ENCODE results near the gene CDCA5.

Gene CDCA5

DNA sequence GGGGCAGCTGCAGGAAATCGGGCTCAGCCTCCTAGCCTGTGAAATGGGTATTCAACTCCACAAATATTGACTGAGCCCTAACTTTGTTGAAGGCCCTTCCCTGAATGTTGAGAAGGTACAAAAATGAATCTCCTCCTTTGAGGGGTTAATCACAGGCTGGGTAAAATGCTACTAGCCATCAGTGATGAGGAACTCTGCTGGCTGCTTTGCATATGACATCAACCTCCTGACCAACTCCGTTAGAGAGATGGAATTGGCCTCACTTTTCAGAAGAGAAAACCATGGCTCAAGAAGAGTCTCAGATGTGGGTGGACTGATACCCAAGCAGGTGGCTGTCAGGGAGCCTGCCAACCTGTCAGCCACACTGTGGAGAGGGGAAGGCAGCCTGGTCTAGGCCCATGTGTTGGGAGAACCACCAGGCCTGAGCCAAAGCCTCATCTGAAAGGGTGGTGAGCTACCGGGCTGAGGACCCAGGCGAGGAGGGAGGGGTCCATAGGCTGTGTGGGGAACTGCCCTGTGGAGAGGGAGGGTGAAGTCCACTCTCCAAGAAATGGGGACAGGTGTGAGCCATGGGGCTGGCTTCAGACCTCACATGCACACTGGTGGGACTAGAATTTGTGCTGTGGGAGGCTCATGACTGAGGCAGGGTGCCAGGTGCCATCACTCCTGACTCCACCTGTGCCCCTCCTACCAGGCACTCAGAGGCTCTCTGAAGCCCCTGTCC is 11.8 kb downstream of the CDCA5 start:
- DNase-seq (ENCODE audit: low spot score): no peak

DNA sequence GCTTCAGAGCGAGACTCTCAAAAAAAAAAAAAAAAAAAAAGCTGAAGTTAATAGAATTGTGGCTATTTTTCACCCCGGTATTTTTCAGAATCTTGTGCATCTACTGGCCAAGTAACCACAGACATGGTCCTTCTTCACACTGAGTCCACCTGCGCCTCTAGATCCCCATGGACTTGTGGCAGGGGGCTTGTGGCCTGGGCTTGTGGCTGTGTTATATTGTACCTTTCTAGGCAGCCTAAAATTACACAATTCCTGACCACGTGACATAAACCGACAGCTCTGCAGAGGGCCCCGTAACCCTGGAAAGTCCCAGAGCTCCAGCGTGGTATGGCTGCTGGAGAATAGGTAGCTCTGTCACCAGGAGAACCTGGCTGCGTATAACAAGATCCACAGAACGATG is 14.6 kb downstream of the CDCA5 start:
- peak; percentile 4 for DNase-seq (ENCODE audit: low spot score)

DNA sequence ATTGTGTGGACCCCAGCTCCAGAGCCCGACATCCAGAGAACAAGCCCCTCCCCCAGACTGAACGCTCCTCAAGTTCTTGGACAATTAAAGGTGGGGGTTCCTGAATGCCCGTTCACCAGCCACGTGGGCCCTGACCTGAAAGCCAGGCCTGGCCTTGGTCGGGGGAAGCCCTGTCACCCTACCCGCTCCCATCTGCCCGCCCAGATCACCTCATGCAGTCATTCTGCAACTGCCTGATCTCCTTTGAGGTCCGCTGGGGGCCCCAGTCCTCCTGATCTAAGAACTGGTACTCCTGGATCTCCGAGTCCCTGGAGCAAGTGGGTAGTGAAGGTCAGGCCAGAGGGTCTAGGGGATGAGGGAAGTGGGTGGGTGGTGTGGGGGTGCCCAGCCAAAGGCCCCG is 16.4 kb downstream of the CDCA5 start:
- DNase-seq (ENCODE audit: low spot score): peak; percentile 9

DNA sequence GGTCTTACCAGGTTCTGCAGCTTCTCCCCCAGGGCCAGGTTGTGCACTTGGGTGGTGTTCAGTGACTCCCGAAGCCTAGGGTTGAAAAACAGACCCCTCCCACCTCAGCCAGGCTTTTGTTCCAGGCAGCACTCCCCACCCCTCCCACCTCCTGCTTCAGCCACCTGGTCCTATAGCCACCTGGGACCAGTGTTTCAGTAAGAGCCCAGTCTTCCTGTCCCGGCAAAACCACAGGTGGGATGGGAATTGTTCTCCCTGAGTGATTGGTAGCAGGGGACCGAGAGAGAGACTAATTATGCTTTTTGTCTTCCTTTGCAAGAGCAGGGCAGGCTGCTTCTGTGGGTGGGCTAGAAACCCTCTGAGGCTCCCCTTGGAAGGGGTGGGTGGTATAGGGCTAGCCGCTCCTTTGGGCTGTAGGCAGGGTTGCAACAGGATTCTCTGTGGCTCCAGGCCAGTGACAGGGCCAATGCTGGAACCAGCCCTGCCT is 17.0 kb downstream of the CDCA5 start:
- DNase-seq (ENCODE audit: low spot score): no peak

DNA sequence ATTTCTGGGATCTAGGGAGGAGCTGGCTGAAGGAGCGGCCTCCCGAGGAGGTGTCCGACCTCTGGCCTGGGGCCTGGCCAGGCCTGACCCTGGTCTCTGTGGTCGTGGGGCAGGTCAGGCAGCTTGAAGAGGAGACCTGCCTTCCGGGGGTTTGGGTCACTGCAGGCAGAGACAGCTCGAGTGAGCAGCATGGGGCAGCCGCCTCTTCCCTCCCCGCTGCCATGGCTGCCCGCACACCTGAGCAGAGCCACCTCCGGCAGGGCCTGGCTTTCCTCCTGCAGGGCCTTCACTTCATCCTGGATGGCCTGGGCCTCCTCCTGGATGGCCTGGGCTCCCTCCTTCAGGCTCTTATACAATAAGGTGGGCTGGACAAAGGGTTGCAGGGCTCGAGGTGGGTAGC is 17.5 kb downstream of the CDCA5 start:
- DNase-seq (ENCODE audit: low spot score): no peak

DNA sequence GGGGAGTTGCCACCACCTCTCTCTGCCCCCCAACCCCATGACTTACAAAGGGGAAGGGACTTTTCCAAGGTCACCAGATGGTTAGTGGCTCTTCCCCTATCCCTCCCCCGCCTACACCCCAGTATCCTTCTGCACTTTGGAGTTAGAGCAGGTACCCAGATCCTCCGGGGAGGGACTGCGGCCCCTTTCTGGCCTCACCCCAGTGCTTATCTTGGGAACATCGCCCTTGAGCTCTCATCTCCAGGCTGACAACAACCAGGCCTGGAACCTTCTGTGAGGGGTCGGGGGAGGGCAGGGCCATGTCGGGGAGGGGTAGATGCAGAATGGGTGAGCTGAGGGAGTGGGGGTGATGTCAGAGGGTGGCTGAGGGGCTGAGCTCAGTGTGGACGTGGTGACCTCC is 18.0 kb downstream of the CDCA5 start:
- DNase-seq (ENCODE audit: low spot score): no peak

DNA sequence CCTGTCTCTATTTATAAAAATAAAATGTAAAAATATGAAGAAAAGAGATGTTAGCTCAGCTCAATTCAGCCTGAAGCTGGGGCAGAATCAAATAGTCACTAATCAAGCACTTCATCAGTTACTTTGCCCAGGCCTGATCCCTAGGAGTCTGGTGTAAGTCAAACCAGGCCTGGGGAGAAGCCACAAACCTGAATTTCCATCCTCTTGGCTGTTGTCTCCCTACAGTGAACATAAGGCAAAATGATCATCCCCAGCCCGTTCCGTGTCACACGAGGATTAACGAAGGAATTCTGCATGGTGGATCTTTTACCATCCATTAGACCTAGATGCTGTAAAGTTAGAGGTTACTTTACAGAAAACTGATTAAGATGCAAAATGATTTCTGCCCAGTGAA is 19.0 kb downstream of the CDCA5 start:
- no peak for DNase-seq (ENCODE audit: low spot score)

DNA sequence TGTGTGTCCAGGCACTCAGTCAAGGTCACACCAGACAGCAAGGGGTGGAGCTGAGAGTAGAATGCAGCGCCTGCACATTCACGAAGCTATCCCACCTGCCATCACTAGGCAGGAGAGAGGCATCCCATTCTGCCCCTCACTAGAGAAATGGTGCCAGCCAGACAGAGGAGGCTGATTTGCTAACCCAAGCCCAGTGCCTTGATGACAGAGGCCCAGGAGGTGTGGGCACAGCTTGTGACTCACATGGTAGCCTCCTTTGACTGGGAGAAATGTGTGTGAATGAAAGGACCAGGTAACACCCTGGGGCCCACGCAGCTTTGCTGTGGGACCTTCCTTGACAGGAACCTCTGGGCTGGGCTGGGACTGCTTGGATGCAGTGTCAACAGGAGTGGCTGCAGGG is 20.3 kb downstream of the CDCA5 start:
- no peak for DNase-seq (ENCODE audit: low spot score)

DNA sequence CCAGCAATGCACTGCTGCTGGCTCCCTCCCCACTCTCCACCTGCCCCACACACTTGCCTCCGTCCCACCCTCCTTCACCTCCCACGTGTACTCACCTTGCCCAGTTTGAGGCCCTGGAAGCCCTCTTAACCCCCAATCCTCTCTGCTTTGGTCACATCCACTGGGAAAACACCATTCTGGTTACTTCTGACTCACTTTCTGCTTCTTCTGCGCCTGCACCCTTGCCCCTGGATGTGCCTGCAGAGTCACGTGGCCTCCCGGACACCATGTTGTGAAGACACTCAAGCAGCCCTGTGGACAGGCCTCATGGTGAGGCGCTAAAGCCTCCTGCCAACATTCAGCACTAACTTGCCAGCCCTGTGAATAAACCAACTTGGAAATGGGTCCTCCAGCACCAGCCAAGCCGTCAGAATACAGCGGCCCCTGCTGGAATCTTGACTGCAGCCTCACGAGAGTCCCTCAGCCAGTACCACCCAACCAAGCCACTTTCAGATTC is 22.9 kb downstream of the CDCA5 start:
- no peak for DNase-seq (ENCODE audit: low spot score)

DNA sequence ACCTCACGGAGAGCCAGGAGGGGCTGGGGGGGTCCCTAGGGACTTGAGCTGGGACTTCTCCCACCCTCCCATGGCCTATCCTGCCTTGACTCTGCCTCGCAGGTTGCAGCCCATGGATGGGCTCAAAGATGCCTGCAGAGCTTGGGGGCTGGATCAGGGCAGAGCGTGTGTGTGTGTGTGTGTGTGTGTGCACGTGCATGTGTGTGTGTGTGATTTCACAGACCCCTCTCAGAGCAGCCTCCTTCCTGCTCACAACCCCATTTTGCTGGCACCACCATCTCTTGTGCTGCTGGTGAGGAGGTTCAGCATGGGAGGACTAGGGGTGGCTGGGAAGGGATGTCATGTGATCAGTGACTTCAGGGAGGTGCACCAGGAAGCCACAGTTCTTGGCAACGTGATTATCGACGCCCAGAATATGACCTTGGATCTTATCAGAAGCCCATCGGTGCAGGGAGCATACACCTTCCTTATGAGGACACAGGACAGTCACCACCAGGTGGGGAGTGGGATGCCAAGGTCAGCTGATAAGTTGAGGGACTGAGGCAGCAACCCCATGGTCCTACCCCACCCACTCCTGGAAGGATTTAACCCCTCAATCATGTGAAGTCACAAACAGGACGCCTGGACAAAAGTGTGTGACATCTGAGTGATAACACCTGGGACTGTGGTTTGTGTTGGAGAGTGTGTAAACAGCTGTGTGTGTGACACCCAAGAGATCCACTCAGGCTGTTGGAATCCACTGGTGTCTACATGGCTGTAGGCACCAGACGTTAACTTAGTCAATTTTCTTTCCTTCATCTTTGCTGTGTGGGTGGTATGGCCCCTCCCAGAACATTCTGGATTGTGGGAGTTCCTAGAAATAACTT is 23.6 kb downstream of the CDCA5 start:
- no peak for DNase-seq (ENCODE audit: low spot score)

DNA sequence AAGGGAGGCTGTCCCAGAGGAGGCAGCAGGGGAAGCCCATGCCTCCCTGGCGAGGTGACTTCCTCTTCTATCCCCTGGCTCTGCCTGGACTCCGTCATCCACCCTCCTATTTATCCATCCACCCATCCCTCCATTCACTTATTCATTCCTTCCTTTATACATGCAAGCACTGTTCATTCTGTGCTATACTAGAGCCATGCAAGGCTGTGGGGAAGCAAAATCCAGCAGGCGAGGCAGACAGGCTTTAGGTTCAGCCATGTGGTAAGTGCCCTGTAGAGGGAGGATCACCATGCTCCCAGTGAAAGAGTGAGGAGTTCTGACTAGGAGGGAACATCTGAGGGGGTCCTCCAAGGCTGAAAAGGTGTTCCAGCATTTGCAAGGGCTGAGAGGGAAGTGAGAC is 24.3 kb downstream of the CDCA5 start:
- no peak for DNase-seq (ENCODE audit: low spot score)

DNA sequence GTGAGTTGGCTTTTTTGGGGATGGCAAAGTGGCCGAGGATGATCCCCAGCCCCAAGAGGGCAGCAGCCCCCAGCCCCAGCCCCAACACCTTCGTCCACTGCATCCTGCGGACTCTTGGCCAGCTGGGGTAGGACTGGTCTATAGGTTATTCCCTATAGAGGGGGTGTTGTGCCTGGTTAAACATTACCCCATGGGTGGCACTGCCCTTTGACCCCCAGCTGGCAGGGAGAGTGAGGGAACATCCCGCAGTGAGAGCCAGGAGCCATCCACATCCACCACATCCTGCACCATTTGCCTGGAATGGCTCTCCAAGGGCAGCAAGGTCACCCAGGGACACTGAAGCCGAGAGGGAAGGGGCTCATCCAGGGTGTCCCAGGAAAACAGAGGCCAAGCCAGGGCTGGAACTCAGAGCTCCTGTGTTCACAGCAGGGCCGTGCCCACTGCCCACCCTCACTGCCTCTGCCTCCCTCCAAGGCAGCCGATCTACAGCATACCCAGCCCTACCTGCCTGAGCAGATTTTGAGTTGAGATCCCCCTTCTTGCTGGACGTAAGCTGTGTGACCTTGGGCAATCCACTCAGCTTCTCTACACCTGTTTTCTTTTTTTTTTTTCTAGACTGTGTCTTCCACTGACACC is 25.3 kb downstream of the CDCA5 start, which contains the start of gene NAALADL1:
Gene NAALADL1, minus strand, starts transcription at position 135 of the 636 bp plus-strand sequence. Its CDS starts 32 bp downstream, at position 103.
- DNase-seq (ENCODE audit: low spot score): peak; percentile 17

DNA sequence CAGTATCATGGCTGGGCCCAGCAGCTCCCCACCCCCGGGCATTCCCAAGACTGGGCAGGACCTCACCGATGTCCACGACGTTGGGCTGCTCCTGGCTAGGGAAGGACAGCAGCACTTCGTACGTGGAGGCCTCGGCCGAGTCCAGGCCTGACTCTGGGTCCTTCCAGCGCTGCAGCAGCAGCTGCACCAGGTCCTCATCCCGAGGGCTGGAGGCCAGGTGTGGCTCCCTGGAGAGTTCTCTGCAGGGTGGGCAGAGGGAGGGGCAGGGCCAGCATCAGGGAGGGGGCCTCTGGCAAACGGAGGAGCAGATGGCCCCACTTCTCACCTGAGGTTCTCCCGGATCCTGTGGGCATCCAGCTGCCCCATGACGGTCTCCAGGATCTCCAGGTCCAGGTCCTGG is 25.8 kb downstream of the CDCA5 start:
- peak; percentile 26 for DNase-seq (ENCODE audit: low spot score)

DNA sequence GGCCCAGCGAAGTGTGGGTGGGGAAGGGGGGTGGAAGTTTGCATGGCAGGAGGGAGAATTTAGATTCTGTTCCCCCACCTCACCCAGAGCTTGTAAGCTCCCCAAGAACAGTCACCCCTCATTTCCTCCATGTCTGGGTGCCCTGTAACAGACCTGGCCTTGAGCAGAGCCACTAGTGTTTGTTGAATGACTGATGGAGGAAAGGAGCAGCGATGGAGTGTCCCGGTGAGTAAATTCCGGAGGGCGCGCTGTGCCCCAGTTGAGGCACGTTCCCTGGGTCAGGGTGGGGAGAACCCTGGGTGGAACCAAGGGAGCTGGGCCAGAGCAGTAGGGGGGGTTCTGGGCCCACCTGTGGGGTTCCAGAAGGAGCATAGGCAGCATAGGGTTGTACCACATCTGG is 26.3 kb downstream of the CDCA5 start:
- DNase-seq (ENCODE audit: low spot score): no peak

DNA sequence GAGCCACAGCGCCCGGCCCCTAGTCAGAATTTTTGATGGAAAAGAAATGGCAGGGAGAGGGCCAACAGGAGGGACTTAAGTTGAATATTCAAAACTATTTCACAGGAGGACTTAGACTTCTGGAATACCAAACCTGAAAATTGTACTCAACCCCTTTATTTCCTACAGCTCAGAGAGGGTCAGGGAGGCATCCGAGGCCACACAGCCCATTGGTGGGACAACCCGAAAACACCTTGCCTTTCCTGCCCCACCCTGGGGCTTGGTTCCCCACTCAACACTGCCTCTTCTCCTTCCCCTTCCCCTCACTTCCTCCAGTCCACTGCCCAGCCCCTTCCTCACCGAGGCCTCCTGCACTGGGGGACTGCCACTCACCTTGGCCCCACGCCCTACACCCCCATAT is 26.8 kb downstream of the CDCA5 start:
- DNase-seq (ENCODE audit: low spot score): peak; percentile 4

DNA sequence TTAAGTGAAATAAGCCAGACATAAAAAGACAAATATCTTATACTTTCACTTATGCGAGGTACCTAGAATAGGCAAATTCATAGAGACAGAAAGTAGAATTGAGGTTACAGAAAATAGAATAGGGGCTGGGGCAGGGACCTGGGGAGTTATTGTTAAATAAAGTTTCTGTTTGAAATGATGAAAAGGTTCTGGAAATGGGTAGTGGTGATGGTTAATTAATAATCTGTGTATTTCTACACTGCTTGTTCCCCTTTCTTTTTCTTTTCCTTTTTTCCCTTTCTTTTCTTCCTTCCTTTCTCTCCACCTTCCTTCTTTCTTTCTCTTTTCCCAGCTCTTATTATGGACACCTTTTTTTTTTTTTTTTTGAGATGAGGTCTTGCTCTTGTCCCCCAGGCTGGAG is 28.3 kb downstream of the CDCA5 start:
- DNase-seq (ENCODE audit: low spot score): no peak

DNA sequence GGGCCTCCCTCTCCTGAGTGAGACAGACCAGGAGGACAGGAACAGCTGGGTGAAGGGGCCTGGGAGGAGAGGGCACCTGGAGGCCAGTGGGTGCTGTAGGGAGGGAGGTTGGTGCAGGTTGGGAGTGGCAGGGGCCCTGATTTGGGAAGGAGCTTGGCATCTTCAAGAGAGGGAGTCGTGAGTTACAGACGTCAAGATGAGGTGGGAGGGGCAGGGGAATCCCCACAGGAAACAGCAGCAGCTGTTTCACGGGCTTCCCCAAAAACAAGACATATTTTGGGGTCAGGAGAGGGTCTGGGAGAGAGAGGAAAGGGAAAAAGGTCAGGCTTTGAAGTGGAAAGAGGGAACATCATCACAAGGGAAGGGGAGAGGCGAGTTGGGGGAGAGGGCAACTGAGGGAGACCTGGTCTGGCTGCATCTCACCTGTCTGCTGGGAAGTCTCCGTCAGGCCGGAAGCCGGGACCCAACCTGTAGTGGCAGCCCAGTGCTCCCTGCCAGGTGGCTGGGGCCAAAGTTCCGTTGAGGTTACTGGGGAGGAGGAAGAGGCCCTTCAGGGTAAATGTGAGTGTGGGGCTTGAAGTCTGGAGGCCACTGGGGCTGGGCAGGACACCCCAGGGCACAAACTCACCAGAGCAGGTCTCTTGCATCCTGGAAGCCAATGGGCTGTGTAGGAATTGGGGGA is 29.9 kb downstream of the CDCA5 start:
- DNase-seq (ENCODE audit: low spot score): no peak

DNA sequence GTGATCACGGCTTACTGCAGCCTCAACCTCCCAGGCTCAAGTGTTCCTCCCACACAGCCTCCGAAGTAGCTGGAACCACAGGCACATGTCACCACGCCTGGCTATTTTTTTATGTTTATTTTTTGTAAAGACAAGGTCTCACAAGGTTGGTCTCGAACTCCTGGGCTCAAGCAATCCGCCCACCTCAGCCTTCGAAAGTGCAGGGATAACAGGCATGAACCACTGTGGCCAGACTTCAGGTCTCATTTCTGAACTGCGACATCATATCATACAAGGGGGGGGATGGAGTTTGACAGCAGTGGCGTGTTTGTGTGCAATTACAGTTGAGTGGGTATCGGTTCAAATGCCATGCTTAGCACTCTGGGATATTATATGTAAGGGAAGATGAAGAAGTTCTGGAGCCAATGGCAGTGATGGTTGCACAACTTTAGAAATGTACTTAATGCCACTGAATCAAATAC is 32.4 kb downstream of the CDCA5 start:
- DNase-seq (ENCODE audit: low spot score): no peak

DNA sequence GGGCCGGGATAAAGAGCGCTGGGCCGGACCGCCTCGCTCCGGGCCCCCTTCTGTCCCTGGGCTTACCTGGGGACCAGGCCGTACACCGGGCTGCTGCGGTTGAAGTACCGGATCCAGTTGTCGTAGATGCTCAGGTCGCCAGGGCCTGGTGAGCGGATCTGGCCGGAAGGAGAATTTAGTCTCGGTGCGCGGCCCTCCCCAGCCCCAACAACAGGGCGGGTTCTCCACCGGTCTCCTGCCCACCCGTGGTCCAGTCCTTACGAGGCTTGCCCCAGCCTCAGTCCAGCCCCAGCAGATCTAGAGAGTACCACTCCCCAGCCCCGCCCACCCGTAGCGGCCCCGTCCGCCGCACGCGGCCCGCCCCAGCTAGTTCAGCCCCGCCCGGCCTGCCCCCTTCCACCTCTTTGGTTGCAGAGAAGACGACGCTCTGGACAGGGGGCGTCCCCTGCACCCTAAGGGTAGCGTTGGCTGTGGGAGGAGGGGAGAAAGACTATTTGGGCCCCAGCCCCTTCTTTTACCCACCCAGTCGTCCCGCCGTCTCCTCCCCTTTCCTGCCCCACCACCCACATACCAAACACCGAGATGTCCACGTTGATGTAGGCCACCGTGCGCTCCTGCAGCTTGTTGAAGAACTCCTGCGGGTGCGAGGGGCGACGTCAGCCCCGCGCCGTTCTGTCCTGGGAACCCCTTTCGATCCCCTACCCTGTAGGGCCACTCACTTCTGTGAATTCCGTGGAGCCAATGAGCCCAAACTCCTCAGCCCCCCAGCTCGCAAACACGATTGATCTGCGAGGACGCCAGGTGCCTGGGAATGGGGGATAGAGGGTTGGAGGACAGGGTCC is 36.0 kb downstream of the CDCA5 start:
- DNase-seq (ENCODE audit: low spot score): no peak

DNA sequence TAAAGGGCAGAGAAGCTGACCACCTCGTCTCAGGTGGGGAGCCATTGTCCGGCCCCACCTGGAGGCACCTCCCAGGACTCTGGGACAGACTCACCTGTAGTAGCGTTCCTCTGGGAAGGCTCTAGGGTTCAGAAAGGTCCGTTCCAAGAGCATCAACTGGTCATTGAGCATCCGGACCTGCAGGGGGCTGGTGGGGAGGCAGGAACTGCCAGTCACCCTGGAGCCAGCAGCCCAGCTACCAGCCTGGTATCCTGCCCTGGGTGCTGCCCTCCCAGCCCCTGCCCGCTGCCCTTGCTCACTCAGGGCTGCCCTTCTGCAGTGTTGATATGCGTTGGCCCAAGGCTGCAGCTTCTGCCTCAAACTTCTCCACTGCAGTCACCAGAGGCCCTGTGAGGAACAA is 38.1 kb downstream of the CDCA5 start:
- no peak for DNase-seq (ENCODE audit: low spot score)

DNA sequence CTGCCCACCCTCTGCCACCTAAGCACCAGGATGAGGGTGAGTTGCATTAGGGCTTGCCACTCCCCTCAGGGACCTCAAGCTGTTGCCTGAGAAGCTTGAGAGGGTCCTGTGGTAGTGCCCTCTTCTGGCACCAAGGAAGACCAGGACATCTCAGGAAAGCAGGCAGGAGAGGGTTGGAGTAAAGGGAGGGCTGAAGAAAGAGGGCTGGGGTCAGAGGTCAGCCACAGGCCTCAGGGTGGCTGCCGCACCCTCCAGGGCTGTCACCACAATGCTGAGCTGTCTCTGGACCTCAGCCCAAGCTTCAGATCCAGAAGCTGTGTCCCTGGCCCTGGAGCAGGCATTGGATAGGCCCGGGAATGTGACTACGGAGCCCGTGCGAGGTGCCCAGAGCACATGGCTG is 38.8 kb downstream of the CDCA5 start:
- DNase-seq (ENCODE audit: low spot score): no peak
